Neural cell (in vitro differentiated cells): ENCODE measurements around the gene CRIP1. TPM values are rescaled to one million over a fixed set of nuclear protein-coding genes. Genes with fewer than 3 reads are reported as not detected.

Experiments used
- H2AFZ ChIP-seq: fragments of 200-600, 300-800 bp; sonication (generic), shearing (Covaris generic); 2 replicates; pipeline ENCODE4 v1.6.0; 2014; ENCODE audit warnings: low read depth, mild to moderate bottlenecking, antibody characterized with exemption, low read length, moderate library complexity
- H3F3A ChIP-seq: fragments of 200-600 bp; shearing (Covaris generic); 2 replicates; pipeline ENCODE4 v1.6.1; 2016; ENCODE audit warnings: mild to moderate bottlenecking, moderate library complexity, mixed read lengths, antibody characterized with exemption, low read length; ENCODE audit not compliant: insufficient read depth, poor library complexity, severe bottlenecking
- H3K27ac ChIP-seq: fragments of 200-600, 300-800 bp; sonication (generic), shearing (Covaris generic); 2 replicates; pipeline ENCODE4 v1.5.1; 2014; ENCODE audit warnings: mild to moderate bottlenecking, low read length, moderate library complexity
- H3K27me3 ChIP-seq: fragments of 300-800, 200-600 bp; sonication (generic), shearing (Covaris generic); 2 replicates; pipeline ENCODE4 v1.6.0; 2014; ENCODE audit warnings: mild to moderate bottlenecking, low read depth, low read length, moderate library complexity; ENCODE audit not compliant: insufficient read depth
- H3K36me3 ChIP-seq: fragments of 300-800, 200-600 bp; sonication (generic), shearing (Covaris generic); 2 replicates; pipeline ENCODE4 v1.5.1; 2014; ENCODE audit warnings: mild to moderate bottlenecking, antibody characterized with exemption, low read length, moderate library complexity; ENCODE audit not compliant: insufficient read depth
- H3K4me2 ChIP-seq: fragments of 300-800, 200-600 bp; sonication (generic), shearing (Covaris generic); 2 replicates; pipeline ENCODE4 v1.6.0; 2014; ENCODE audit warnings: mild to moderate bottlenecking, low read length
- H3K4me3 ChIP-seq: fragments of 300-800, 200-600 bp; sonication (generic), shearing (Covaris generic); 2 replicates; pipeline ENCODE4 v1.5.1; 2014; ENCODE audit warnings: mild to moderate bottlenecking, low read length, moderate library complexity
- H3K79me2 ChIP-seq: fragments of 200-600 bp; shearing (Covaris generic); replicated peaks from 2 replicates; pipeline ENCODE4 v1.6.0; 2014; ENCODE audit warnings: mild to moderate bottlenecking, low read length, moderate library complexity; ENCODE audit not compliant: insufficient read depth
- H3K9ac ChIP-seq: fragments of 300-800, 200-600 bp; sonication (generic), shearing (Covaris generic); 2 replicates; pipeline ENCODE4 v1.6.1; 2016; ENCODE audit warnings: mild to moderate bottlenecking, low read length, mixed read lengths
- H3K9me2 ChIP-seq: fragments of 200-600 bp; shearing (Covaris generic); 2 replicates; pipeline ENCODE4 v1.6.1; 2016; ENCODE audit warnings: mild to moderate bottlenecking, low read length, mixed read lengths; ENCODE audit not compliant: insufficient read depth
- H3K9me3 ChIP-seq: fragments of 200-600, 300-800 bp; sonication (generic), shearing (Covaris generic); 2 replicates; pipeline ENCODE4 v1.6.1; 2016; ENCODE audit warnings: mild to moderate bottlenecking, mixed run types, low read length, moderate library complexity, mixed read lengths
- H4K20me1 ChIP-seq: fragments of 200-600 bp; shearing (Covaris generic); 2 replicates; pipeline ENCODE4 v1.6.1; 2016; ENCODE audit warnings: mild to moderate bottlenecking, mixed run types; ENCODE audit not compliant: insufficient read depth
- EP300 ChIP-seq: fragments of 450-650 bp; conservative IDR thresholded peaks from 2 replicates; pipeline ENCODE4 v1.6.1; 2014; ENCODE audit warnings: antibody characterized with exemption, mild to moderate bottlenecking, moderate library complexity; ENCODE audit not compliant: poor library complexity, severe bottlenecking
- EZH2 ChIP-seq: fragments of 200-600, 300-800 bp; shearing (Covaris generic), sonication (generic); IDR thresholded peaks from 2 replicates; pipeline ENCODE4 v1.6.1; 2014; ENCODE audit warnings: antibody characterized with exemption, low read length, borderline replicate concordance, mild to moderate bottlenecking; ENCODE audit not compliant: insufficient read depth, poor library complexity, severe bottlenecking
- MXI1 ChIP-seq: fragments of 450-650 bp; conservative IDR thresholded peaks from 2 replicates; pipeline ENCODE4 v1.6.1; 2014; ENCODE audit warnings: antibody characterized with exemption, mild to moderate bottlenecking; ENCODE audit not compliant: poor library complexity, severe bottlenecking
- POLR2AphosphoS5 ChIP-seq: IDR thresholded peaks from 2 replicates; pipeline ENCODE4 v1.6.1; 2012
- RAD21 ChIP-seq: fragments of 450-650 bp; conservative IDR thresholded peaks from 2 replicates; pipeline ENCODE4 v1.6.1; 2014; ENCODE audit warnings: antibody characterized with exemption, mild to moderate bottlenecking, moderate library complexity
- SMC3 ChIP-seq: fragments of 450-650 bp; conservative IDR thresholded peaks from 2 replicates; pipeline ENCODE4 v1.6.1; 2014; ENCODE audit warnings: antibody characterized with exemption, mild to moderate bottlenecking, moderate library complexity; ENCODE audit not compliant: poor library complexity
- TAF1 ChIP-seq: IDR thresholded peaks from 2 replicates; pipeline ENCODE4 v1.6.1; 2012; ENCODE audit warnings: low read depth
- polyA plus RNA-seq: library from polyadenylated mRNA; depleted of rRNA; stranded (reverse); fragments of >200 nt; gene quantifications from 2 replicates; pipeline ENCODE4 v1.2.3, GENCODE V29; 2014
- TF ChIP-seq, protein P1 (sequence below): fragments of 450-650 bp; IDR thresholded peaks from 2 replicates; pipeline ENCODE4 v1.5.1; 2014; ENCODE audit warnings: antibody characterized with exemption, mild to moderate bottlenecking, moderate library complexity; ENCODE audit not compliant: poor library complexity, severe bottlenecking
- TF ChIP-seq, protein P2 (sequence below): IDR thresholded peaks from 2 replicates; pipeline ENCODE4 v1.6.1; 2012; ENCODE audit warnings: borderline replicate concordance

Gene CRIP1
- polyA plus RNA-seq, 1 donor from 2014 or later = 0.58 TPM

GRCh38 chr14:105468621-105469241 is 18.0 kb upstream of the CRIP1 start:
- Histone ChIP-seq H3K27ac (no peak overlapping the region), H3K36me3 (peaks cover 5% of the 10 kb centered on the region), H4K20me1 (no peaks in the 10 kb centered on the region), H3K9me2 (no peaks in the 10 kb centered on the region), H3K4me2 (no peak overlapping the region), H3K4me3 (no peak overlapping the region), H3K9me3 (no peaks in the 10 kb centered on the region), H2AFZ (no peak overlapping the region), H3K27me3 (no peaks in the 10 kb centered on the region), H3K79me2 (no peaks in the 10 kb centered on the region), H3K9ac (no peak overlapping the region), H3F3A (no peaks in the 10 kb centered on the region)
- TF ChIP-seq RAD21 (no peak), TAF1 (no peak), SMC3 (no peak), POLR2AphosphoS5 (no peak), EP300 (no peak), EZH2 (no peak), MXI1 (no peak)
- TF ChIP-seq, protein P1, sequence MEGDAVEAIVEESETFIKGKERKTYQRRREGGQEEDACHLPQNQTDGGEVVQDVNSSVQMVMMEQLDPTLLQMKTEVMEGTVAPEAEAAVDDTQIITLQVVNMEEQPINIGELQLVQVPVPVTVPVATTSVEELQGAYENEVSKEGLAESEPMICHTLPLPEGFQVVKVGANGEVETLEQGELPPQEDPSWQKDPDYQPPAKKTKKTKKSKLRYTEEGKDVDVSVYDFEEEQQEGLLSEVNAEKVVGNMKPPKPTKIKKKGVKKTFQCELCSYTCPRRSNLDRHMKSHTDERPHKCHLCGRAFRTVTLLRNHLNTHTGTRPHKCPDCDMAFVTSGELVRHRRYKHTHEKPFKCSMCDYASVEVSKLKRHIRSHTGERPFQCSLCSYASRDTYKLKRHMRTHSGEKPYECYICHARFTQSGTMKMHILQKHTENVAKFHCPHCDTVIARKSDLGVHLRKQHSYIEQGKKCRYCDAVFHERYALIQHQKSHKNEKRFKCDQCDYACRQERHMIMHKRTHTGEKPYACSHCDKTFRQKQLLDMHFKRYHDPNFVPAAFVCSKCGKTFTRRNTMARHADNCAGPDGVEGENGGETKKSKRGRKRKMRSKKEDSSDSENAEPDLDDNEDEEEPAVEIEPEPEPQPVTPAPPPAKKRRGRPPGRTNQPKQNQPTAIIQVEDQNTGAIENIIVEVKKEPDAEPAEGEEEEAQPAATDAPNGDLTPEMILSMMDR = no peak
- TF ChIP-seq, protein P2, sequence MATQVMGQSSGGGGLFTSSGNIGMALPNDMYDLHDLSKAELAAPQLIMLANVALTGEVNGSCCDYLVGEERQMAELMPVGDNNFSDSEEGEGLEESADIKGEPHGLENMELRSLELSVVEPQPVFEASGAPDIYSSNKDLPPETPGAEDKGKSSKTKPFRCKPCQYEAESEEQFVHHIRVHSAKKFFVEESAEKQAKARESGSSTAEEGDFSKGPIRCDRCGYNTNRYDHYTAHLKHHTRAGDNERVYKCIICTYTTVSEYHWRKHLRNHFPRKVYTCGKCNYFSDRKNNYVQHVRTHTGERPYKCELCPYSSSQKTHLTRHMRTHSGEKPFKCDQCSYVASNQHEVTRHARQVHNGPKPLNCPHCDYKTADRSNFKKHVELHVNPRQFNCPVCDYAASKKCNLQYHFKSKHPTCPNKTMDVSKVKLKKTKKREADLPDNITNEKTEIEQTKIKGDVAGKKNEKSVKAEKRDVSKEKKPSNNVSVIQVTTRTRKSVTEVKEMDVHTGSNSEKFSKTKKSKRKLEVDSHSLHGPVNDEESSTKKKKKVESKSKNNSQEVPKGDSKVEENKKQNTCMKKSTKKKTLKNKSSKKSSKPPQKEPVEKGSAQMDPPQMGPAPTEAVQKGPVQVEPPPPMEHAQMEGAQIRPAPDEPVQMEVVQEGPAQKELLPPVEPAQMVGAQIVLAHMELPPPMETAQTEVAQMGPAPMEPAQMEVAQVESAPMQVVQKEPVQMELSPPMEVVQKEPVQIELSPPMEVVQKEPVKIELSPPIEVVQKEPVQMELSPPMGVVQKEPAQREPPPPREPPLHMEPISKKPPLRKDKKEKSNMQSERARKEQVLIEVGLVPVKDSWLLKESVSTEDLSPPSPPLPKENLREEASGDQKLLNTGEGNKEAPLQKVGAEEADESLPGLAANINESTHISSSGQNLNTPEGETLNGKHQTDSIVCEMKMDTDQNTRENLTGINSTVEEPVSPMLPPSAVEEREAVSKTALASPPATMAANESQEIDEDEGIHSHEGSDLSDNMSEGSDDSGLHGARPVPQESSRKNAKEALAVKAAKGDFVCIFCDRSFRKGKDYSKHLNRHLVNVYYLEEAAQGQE = no peak

- Histone ChIP-seq H3K9ac (no peak overlapping the region), H3K27ac (no peak overlapping the region), H3K79me2 (peaks cover under 1% of the 10 kb centered on the region), H2AFZ (no peak overlapping the region), H3K4me2 (no peak overlapping the region), H3K36me3 (peaks cover 5% of the 10 kb centered on the region), H3F3A (no peaks in the 10 kb centered on the region), H3K9me3 (no peaks in the 10 kb centered on the region), H4K20me1 (no peaks in the 10 kb centered on the region), H3K4me3 (no peak overlapping the region), H3K9me2 (no peaks in the 10 kb centered on the region), H3K27me3 (no peaks in the 10 kb centered on the region)
- TF ChIP-seq TAF1 (no peak), POLR2AphosphoS5 (no peak)
Observed at GRCh38 chr14:105469456-105470349, 17.0 kb upstream of the CRIP1 start.
